ENCODE data around the gene HSPA8.
"Not testable (repeated sequence)": the region's sequence is repeated elsewhere in the genome, so short reads cannot be mapped to it uniquely, and the experiment has no call there.

HSPA8 gene

GRCh38 chr11:123062892-123063825 is 1.2 kb upstream of the HSPA8 start:
- no peaks in the 10 kb centered on the region for H3K9me3 ChIP-seq (ENCODE audit: low read length)
- peak overlapping the region; percentile 53 for H2AFZ ChIP-seq (ENCODE audit: low read depth, low read length)
- H3K36me3 ChIP-seq (ENCODE audit: insufficient read depth, low read length), result peaks cover 36% of the 10 kb centered on the region
- peak overlapping the region; percentile 86 for H3K4me3 ChIP-seq (ENCODE audit: low read length)
- H3K4me1 ChIP-seq (ENCODE audit: insufficient read depth, low read length), result peaks cover 45% of the 10 kb centered on the region
- no peaks in the 10 kb centered on the region for H3K27me3 ChIP-seq (ENCODE audit: insufficient read depth, low read length)

- Histone ChIP-seq H2AFZ (ENCODE audit: low read depth, low read length) (no peak overlapping the region), H3K9me3 (ENCODE audit: low read length) (no peaks in the 10 kb centered on the region), H3K4me3 (ENCODE audit: low read length) (peak overlapping the region; percentile 97), H3K4me1 (ENCODE audit: insufficient read depth, low read length) (peaks cover 45% of the 10 kb centered on the region), H3K36me3 (ENCODE audit: insufficient read depth, low read length) (peaks cover 43% of the 10 kb centered on the region), H3K27me3 (ENCODE audit: insufficient read depth, low read length) (no peaks in the 10 kb centered on the region)
Observed at GRCh38 chr11:123062158-123062891, 389 bp upstream of the HSPA8 start.

GRCh38 chr11:123060277-123061000 is 1.5 kb downstream of the HSPA8 start:
- Histone ChIP-seq H3K27me3 (ENCODE audit: insufficient read depth, low read length) (no peaks in the 10 kb centered on the region), H2AFZ (ENCODE audit: low read depth, low read length) (no peak overlapping the region), H3K36me3 (ENCODE audit: insufficient read depth, low read length) (peaks cover 61% of the 10 kb centered on the region), H3K4me3 (ENCODE audit: low read length) (peak overlapping the region; percentile 97), H3K4me1 (ENCODE audit: insufficient read depth, low read length) (peaks cover 41% of the 10 kb centered on the region), H3K9me3 (ENCODE audit: low read length) (no peaks in the 10 kb centered on the region)

GRCh38 chr11:123059041-123059920 is 2.7 kb downstream of the HSPA8 start:
- Histone ChIP-seq H3K36me3 (ENCODE audit: insufficient read depth, low read length) (peaks cover 60% of the 10 kb centered on the region), H3K4me3 (ENCODE audit: low read length) (peak overlapping the region; percentile 97), H3K4me1 (ENCODE audit: insufficient read depth, low read length) (peaks cover 37% of the 10 kb centered on the region)
- not testable (repeated sequence) for H3K27me3 ChIP-seq (ENCODE audit: insufficient read depth, low read length); H3K9me3 ChIP-seq (ENCODE audit: low read length); H2AFZ ChIP-seq (ENCODE audit: low read depth, low read length)

GRCh38 chr11:123057661-123058305 is 4.2 kb downstream of the HSPA8 start:
- Histone ChIP-seq H3K9me3 (ENCODE audit: low read length) (no peaks in the 10 kb centered on the region), H3K4me1 (ENCODE audit: insufficient read depth, low read length) (peaks cover 30% of the 10 kb centered on the region), H3K27me3 (ENCODE audit: insufficient read depth, low read length) (no peaks in the 10 kb centered on the region), H3K36me3 (ENCODE audit: insufficient read depth, low read length) (peaks cover 69% of the 10 kb centered on the region), H3K4me3 (ENCODE audit: low read length) (no peak overlapping the region), H2AFZ (ENCODE audit: low read depth, low read length) (no peak overlapping the region)

- Histone ChIP-seq H2AFZ (ENCODE audit: low read depth, low read length) (no peak overlapping the region), H3K4me1 (ENCODE audit: insufficient read depth, low read length) (peaks cover 30% of the 10 kb centered on the region), H3K27me3 (ENCODE audit: insufficient read depth, low read length) (no peaks in the 10 kb centered on the region), H3K4me3 (ENCODE audit: low read length) (no peak overlapping the region), H3K9me3 (ENCODE audit: low read length) (no peaks in the 10 kb centered on the region), H3K36me3 (ENCODE audit: insufficient read depth, low read length) (peaks cover 70% of the 10 kb centered on the region)
Observed at GRCh38 chr11:123056835-123057491, 5.0 kb downstream of the HSPA8 start.

GRCh38 chr11:123055191-123055901 is 6.6 kb downstream of the HSPA8 start:
- Histone ChIP-seq H3K4me1 (ENCODE audit: insufficient read depth, low read length) (peaks cover 22% of the 10 kb centered on the region), H3K9me3 (ENCODE audit: low read length) (no peaks in the 10 kb centered on the region), H3K27me3 (ENCODE audit: insufficient read depth, low read length) (no peaks in the 10 kb centered on the region), H2AFZ (ENCODE audit: low read depth, low read length) (no peak overlapping the region), H3K36me3 (ENCODE audit: insufficient read depth, low read length) (peaks cover 61% of the 10 kb centered on the region), H3K4me3 (ENCODE audit: low read length) (no peak overlapping the region)

- Histone ChIP-seq H3K4me1 (ENCODE audit: insufficient read depth, low read length) (peaks cover 13% of the 10 kb centered on the region), H3K36me3 (ENCODE audit: insufficient read depth, low read length) (peaks cover 52% of the 10 kb centered on the region), H2AFZ (ENCODE audit: low read depth, low read length) (no peak overlapping the region), H3K9me3 (ENCODE audit: low read length) (no peaks in the 10 kb centered on the region), H3K27me3 (ENCODE audit: insufficient read depth, low read length) (no peaks in the 10 kb centered on the region), H3K4me3 (ENCODE audit: low read length) (no peak overlapping the region)
Observed at GRCh38 chr11:123054301-123055065, 7.5 kb downstream of the HSPA8 start.

GRCh38 chr11:123052901-123053721 is 8.8 kb downstream of the HSPA8 start:
- no peak overlapping the region for H3K4me3 ChIP-seq (ENCODE audit: low read length)
- no peaks in the 10 kb centered on the region for H3K27me3 ChIP-seq (ENCODE audit: insufficient read depth, low read length)
- H3K4me1 ChIP-seq (ENCODE audit: insufficient read depth, low read length), result no peaks in the 10 kb centered on the region
- H3K36me3 ChIP-seq (ENCODE audit: insufficient read depth, low read length), result peaks cover 38% of the 10 kb centered on the region
- no peaks in the 10 kb centered on the region for H3K9me3 ChIP-seq (ENCODE audit: low read length)
- no peak overlapping the region for H2AFZ ChIP-seq (ENCODE audit: low read depth, low read length)

GRCh38 chr11:123051634-123052033 is 10.3 kb downstream of the HSPA8 start:
- no peaks in the 10 kb centered on the region for H3K27me3 ChIP-seq (ENCODE audit: insufficient read depth, low read length)
- H2AFZ ChIP-seq (ENCODE audit: low read depth, low read length), result no peak overlapping the region
- no peaks in the 10 kb centered on the region for H3K4me1 ChIP-seq (ENCODE audit: insufficient read depth, low read length)
- no peaks in the 10 kb centered on the region for H3K9me3 ChIP-seq (ENCODE audit: low read length)
- H3K36me3 ChIP-seq (ENCODE audit: insufficient read depth, low read length), result peaks cover 24% of the 10 kb centered on the region
- no peak overlapping the region for H3K4me3 ChIP-seq (ENCODE audit: low read length)
